ENCODE results near the gene ACR.

The ACR gene

DNA sequence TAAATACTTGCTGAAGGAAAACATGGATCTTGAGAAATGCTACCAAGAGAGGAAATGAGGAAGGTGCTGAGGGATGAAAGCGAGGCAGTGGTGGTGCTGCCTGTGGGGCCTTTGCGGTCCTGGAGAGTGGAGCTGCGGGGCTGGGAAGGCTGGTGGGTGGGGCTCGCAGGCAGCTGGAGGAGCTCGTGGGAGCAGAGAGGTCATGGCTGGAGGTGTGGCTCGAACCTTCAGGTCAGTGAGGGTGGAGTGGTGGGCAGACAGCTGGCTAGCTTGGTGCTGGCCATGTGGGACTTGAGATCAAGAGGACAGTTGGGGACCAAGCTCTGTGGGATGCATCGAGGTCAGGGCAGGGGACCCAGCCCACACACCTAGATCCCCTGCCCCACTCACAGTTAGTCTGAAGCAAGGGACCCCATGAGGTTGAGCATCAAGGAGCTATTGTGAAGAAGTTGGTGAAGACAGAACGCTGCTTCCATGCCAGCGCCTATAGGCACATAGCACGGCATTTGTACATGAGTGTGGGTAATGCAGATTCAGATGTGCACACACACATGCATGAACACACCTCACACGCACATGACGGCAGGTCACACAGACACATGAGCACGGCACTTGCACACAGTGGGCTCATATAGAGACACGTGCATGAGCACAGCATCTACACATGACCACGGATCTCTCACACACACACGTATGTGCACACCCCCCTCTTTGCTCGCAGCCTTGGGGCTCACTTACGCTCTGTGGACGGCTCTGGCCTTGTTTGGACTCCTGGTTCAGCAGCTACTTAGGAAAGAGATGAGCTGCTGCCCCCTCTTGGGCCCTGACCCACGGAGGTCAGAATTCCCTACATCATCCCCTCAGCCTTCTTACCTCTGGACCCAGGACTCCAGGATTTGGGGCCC, 34.9 kb upstream of the ACR start:
- TF ChIP-seq, protein P1, sequence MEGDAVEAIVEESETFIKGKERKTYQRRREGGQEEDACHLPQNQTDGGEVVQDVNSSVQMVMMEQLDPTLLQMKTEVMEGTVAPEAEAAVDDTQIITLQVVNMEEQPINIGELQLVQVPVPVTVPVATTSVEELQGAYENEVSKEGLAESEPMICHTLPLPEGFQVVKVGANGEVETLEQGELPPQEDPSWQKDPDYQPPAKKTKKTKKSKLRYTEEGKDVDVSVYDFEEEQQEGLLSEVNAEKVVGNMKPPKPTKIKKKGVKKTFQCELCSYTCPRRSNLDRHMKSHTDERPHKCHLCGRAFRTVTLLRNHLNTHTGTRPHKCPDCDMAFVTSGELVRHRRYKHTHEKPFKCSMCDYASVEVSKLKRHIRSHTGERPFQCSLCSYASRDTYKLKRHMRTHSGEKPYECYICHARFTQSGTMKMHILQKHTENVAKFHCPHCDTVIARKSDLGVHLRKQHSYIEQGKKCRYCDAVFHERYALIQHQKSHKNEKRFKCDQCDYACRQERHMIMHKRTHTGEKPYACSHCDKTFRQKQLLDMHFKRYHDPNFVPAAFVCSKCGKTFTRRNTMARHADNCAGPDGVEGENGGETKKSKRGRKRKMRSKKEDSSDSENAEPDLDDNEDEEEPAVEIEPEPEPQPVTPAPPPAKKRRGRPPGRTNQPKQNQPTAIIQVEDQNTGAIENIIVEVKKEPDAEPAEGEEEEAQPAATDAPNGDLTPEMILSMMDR (IDR thresholded peaks at IDR 0.05; ENCODE audit: control insufficient read depth, insufficient read depth, low read depth, low read length, missing control alignments) = no peak
- H3K4me3 ChIP-seq (ENCODE audit: control insufficient read depth, low read depth, low read length) = no peak overlapping the region
- DNase-seq (ENCODE audit: low read depth) = no peak

DNA sequence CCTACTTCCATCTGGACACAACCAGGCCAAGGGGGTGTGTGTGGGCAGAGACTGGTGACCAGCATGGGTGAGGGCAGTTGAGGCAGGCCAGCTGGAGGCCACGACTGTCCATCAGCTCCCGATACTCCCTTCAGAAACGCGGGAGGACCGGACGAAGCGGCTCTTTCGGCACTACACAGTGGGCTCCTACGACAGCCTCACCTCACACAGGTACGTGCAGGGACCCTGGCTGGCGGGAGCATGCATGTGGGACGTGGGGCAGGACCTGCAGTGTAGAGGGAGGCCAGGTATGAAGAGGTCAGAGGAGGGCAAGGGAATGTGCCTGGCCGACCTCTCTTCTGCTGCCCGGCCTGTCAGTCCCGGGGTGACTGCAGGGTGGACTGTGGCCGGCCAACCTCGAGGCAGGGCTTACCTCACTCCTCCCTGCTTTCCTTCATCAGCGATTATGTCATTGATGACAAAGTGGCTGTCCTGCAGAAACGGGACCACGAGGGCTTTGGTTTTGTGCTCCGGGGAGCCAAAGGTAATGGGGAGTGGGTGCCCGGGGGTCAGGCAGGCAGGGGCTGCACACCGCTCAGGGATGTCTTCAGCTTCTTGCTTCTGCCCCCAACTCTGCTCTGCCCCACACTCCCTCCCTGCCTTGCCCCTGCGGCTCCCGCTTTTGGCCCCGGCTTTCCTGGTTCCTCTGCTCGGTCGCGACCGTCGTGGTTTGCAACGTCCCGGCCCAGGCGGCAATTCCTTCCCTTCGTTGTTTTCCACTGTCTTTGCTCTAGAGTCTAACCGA, 34.1 kb upstream of the ACR start:
- TF ChIP-seq, protein P1 (IDR thresholded peaks at IDR 0.05; ENCODE audit: control insufficient read depth, insufficient read depth, low read depth, low read length, missing control alignments) = no peak
- no peak overlapping the region for H3K4me3 ChIP-seq (ENCODE audit: control insufficient read depth, low read depth, low read length)
- DNase-seq (ENCODE audit: low read depth) = no peak

DNA sequence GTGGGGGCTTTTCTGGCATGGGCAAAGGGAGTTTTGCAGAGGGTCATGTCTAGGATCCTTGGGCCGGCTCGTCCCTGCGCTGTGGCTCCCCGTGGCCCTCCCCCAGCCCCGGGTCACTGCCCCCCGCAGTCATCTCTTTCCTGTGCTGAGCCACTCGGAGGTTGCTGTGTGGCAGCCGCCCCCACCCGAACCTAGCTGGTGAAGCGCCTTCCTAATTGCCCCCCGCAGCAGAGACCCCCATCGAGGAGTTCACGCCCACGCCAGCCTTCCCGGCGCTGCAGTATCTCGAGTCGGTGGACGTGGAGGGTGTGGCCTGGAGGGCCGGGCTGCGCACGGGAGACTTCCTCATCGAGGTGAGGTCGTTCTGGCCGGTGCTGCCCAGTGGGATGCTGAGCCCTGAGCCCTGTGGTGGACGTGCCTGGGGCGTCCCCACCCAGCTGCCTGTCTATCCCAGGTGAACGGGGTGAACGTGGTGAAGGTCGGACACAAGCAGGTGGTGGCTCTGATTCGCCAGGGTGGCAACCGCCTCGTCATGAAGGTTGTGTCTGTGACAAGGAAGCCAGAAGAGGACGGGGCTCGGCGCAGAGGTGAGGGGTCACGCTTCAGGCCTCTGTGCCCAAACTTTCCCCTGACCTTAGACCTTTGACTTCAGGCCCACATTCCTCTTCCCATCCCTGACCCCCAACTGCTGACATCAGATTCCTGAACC, 33.3 kb upstream of the ACR start:
- TF ChIP-seq, protein P1 (IDR thresholded peaks at IDR 0.05; ENCODE audit: control insufficient read depth, insufficient read depth, low read depth, low read length, missing control alignments) = no peak
- no peak overlapping the region for H3K4me3 ChIP-seq (ENCODE audit: control insufficient read depth, low read depth, low read length)
- DNase-seq (ENCODE audit: low read depth) = no peak

DNA sequence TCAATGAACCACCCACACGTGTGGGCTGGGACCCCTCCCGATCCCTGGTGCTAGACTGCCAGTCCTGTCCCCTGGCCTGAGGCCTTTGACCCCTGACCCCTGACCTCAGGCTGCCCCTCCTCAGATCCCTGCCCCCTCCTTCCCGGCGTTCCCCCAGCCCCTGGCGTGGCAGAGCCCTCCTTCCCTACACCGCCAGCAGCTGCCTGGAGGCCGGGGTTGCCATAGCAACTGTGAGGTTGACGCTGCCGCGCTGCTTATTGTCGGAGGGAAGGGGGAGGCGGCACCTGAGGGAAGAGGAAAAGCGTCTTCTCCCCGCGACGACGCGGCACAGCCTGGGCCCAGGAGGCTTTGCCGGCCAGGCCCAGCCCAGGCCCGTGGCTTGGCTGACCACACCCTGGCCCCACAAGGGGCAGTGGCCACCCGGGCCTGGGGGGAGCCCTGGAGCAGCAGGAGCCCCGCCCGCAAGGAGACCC, 32.7 kb upstream of the ACR start:
- DNase-seq (ENCODE audit: low read depth) = no peak

DNA sequence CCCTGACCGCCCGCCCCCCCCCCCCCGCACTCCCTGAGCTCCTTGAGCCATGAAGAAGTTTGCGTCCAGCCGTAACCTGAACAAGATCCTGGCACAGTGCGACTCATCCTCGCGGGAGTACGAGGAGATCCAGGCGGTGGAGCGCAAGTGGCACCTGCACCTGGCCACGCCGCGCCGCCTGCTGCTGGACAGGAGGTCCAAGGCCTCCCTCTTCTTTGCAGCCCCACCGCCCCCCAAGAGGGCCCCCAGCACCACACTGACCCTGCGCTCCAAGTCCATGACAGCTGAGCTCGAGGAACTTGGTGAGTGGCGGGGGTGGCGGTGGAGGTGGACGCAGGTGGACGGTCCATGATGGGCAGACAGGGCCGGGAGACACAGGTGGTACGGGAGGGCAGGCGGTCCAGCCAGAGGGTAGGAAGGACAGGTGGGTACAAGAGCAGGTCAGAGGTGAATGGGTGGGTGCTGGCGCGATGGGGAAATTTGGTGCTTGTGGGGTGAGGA, 32.1 kb upstream of the ACR start:
- DNase-seq (ENCODE audit: low read depth) = no peak
- no peak overlapping the region for H3K4me3 ChIP-seq (ENCODE audit: control insufficient read depth, low read depth, low read length)
- TF ChIP-seq, protein P1 (IDR thresholded peaks at IDR 0.05; ENCODE audit: control insufficient read depth, insufficient read depth, low read depth, low read length, missing control alignments) = no peak

More for the DNA sequence above, 32.7 kb upstream of the ACR start:
- TF ChIP-seq, protein P1 (IDR thresholded peaks at IDR 0.05; ENCODE audit: control insufficient read depth, insufficient read depth, low read depth, low read length, missing control alignments) = no peak
- H3K4me3 ChIP-seq (ENCODE audit: control insufficient read depth, low read depth, low read length) = no peak overlapping the region

Data from AG09309 (cell line).